Measurements from ENCODE around the gene ALG14. TPM values are rescaled to one million over a fixed set of nuclear protein-coding genes. Genes with fewer than 3 reads are reported as not detected.
"Not testable (repeated sequence)": the region's sequence is repeated elsewhere in the genome, so short reads cannot be mapped to it uniquely, and the experiment has no call there.

ALG14 gene
- total and polyA plus RNA-seq, 2 donors (not counting 1 experiment from before 2014, with no cell fraction given) = 3.5 to 3.8 TPM

DNA sequence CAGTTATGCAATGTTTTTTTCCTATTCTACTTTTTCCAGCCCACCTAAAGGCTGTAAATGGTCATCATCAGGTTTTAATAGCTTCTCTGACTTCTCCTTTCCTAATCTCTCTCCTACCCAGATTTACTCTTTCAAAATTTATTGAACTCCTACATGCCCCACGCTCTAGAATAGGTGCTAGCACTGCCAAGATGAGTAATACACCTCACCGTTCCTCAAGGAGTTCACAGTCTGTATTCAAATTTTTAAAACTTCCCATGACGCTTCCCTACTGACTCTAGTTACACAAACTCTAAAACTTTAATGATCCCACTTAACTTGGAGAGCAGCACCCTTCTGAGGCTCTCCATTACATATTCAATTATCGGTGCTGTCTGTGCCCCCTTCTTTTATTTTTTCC lies 51.6 kb downstream of the ALG14 start:
- Histone ChIP-seq H3K27ac (ENCODE audit: insufficient read depth, low read length) (peak overlapping the region; percentile 44), H3K4me2 (ENCODE audit: extremely low read depth, insufficient read depth, low read length) (peak overlapping the region; percentile 92), H3K4me3 (replicated peaks in 1 of 4; ENCODE audit: control extremely low read depth in 1 of 4, insufficient read depth in 1 of 4, low read depth in 3 of 4, low read length in 4 of 4) (peak overlapping the region in 3 of 4 experiments; percentile 0 to 50 (median 48)), H4K20me1 (ENCODE audit: control insufficient read depth, extremely low read depth, insufficient read depth, low read length) (no peaks in the 10 kb centered on the region), H3K36me3 (ENCODE audit: control insufficient read depth, insufficient read depth, low read length) (no peaks in the 10 kb centered on the region), H3K9ac (ENCODE audit: insufficient read depth, low read length) (no peak overlapping the region), H3K9me3 (ENCODE audit: control insufficient read depth, insufficient read depth, low read depth, low read length) (no peaks in the 10 kb centered on the region), H3K79me2 (ENCODE audit: control insufficient read depth, insufficient read depth, low read length) (no peaks in the 10 kb centered on the region), H3K4me1 (ENCODE audit: control insufficient read depth, extremely low read depth, insufficient read depth, low read length) (peaks cover 17% of the 10 kb centered on the region), H2AFZ (ENCODE audit: low read length) (peak overlapping the region; percentile 7), H3K27me3 (ENCODE audit: control insufficient read depth, insufficient read depth, low read length) (no peaks in the 10 kb centered on the region)
- TF ChIP-seq EZH2 (IDR thresholded peaks at IDR 0.05; ENCODE audit: low read length, missing control alignments) = no peak
- TF ChIP-seq, protein P1, sequence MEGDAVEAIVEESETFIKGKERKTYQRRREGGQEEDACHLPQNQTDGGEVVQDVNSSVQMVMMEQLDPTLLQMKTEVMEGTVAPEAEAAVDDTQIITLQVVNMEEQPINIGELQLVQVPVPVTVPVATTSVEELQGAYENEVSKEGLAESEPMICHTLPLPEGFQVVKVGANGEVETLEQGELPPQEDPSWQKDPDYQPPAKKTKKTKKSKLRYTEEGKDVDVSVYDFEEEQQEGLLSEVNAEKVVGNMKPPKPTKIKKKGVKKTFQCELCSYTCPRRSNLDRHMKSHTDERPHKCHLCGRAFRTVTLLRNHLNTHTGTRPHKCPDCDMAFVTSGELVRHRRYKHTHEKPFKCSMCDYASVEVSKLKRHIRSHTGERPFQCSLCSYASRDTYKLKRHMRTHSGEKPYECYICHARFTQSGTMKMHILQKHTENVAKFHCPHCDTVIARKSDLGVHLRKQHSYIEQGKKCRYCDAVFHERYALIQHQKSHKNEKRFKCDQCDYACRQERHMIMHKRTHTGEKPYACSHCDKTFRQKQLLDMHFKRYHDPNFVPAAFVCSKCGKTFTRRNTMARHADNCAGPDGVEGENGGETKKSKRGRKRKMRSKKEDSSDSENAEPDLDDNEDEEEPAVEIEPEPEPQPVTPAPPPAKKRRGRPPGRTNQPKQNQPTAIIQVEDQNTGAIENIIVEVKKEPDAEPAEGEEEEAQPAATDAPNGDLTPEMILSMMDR (conservative IDR thresholded peaks at IDR 0.05 in 1 of 2, IDR thresholded peaks at IDR 0.05 in 1 of 2; ENCODE audit: low read depth in 1 of 2, low read length in 2 of 2) = no peak
- DNase-seq (ENCODE audit: low read depth in 2 of 2) = peak in 1 of 2 donors; percentile 78

- not testable (repeated sequence) for H3K4me3 ChIP-seq (replicated peaks in 1 of 4; ENCODE audit: control extremely low read depth in 1 of 4, insufficient read depth in 1 of 4, low read depth in 3 of 4, low read length in 4 of 4); H3K27me3 ChIP-seq (ENCODE audit: control insufficient read depth, insufficient read depth, low read length); H3K79me2 ChIP-seq (ENCODE audit: control insufficient read depth, insufficient read depth, low read length); H4K20me1 ChIP-seq (ENCODE audit: control insufficient read depth, extremely low read depth, insufficient read depth, low read length); H3K36me3 ChIP-seq (ENCODE audit: control insufficient read depth, insufficient read depth, low read length); DNase-seq (ENCODE audit: low read depth in 2 of 2); H3K9ac ChIP-seq (ENCODE audit: insufficient read depth, low read length); H2AFZ ChIP-seq (ENCODE audit: low read length); H3K4me2 ChIP-seq (ENCODE audit: extremely low read depth, insufficient read depth, low read length); H3K27ac ChIP-seq (ENCODE audit: insufficient read depth, low read length); H3K9me3 ChIP-seq (ENCODE audit: control insufficient read depth, insufficient read depth, low read depth, low read length)
- H3K4me1 ChIP-seq (ENCODE audit: control insufficient read depth, extremely low read depth, insufficient read depth, low read length) = peaks cover 17% of the 10 kb centered on the region
Measured at GRCh38 chr1:95019466-95019865, 53.3 kb downstream of the ALG14 start.

DNA sequence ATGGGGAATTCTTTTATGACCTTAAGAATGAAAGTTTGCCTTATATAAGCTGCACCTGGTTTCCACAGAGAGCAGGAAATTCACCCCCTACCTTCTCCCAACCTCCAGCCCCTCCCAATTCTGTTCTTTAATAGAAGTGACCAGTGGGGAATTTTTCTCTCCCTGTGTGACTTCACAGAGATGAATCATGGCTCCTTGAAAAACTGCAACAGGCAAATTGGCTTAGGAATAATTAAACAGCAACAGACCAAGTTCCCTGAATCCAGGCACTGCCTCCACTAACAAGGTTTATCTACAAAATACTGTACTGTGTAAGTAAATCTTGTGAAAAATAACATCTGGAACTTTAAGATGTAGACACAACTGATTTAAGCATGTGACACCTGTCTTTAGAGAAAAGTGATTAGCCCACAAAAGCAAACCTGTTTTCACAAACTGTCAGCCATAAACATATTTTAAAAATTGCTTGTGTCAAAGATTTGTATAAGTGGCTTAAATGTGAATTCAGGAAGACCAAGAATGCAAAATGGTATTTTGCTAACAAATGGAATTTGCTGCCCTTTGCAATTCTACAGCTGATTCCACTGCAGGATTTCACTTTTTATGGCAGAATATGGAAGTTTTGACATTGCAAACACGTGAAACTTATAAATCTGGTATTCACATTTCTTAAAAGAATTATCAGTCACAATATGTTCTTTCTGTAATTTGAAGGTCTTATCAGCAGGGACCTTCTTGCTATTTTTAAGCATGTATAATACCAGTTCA lies 54.0 kb downstream of the ALG14 start:
- Histone ChIP-seq H3K4me3 (replicated peaks in 1 of 4; ENCODE audit: control extremely low read depth in 1 of 4, insufficient read depth in 1 of 4, low read depth in 3 of 4, low read length in 4 of 4) (no peak overlapping the region), H3K27ac (ENCODE audit: insufficient read depth, low read length) (no peak overlapping the region), H3K9me3 (ENCODE audit: control insufficient read depth, insufficient read depth, low read depth, low read length) (no peaks in the 10 kb centered on the region), H3K9ac (ENCODE audit: insufficient read depth, low read length) (no peak overlapping the region), H3K36me3 (ENCODE audit: control insufficient read depth, insufficient read depth, low read length) (no peaks in the 10 kb centered on the region), H2AFZ (ENCODE audit: low read length) (no peak overlapping the region), H3K27me3 (ENCODE audit: control insufficient read depth, insufficient read depth, low read length) (no peaks in the 10 kb centered on the region), H4K20me1 (ENCODE audit: control insufficient read depth, extremely low read depth, insufficient read depth, low read length) (no peaks in the 10 kb centered on the region), H3K4me2 (ENCODE audit: extremely low read depth, insufficient read depth, low read length) (no peak overlapping the region), H3K4me1 (ENCODE audit: control insufficient read depth, extremely low read depth, insufficient read depth, low read length) (peaks cover 12% of the 10 kb centered on the region), H3K79me2 (ENCODE audit: control insufficient read depth, insufficient read depth, low read length) (no peaks in the 10 kb centered on the region)
- no peak for TF ChIP-seq EZH2 (IDR thresholded peaks at IDR 0.05; ENCODE audit: low read length, missing control alignments)
- TF ChIP-seq, protein P1 (conservative IDR thresholded peaks at IDR 0.05 in 1 of 2, IDR thresholded peaks at IDR 0.05 in 1 of 2; ENCODE audit: low read depth in 1 of 2, low read length in 2 of 2) = no peak
- peak in 1 of 2 donors; percentile 77 for DNase-seq (ENCODE audit: low read depth in 2 of 2)
